ENCODE data around the gene CAPN1. TPM values are rescaled to one million over a fixed set of nuclear protein-coding genes. Genes with fewer than 3 reads are reported as not detected.
"Not testable (repeated sequence)": the region's sequence is repeated elsewhere in the genome, so short reads cannot be mapped to it uniquely, and the experiment has no call there.

Gene CAPN1
- total RNA-seq, 1 donor from 2014 or later: 66.9 TPM

- DNase-seq (no peak), ATAC-seq (ENCODE audit: poor library complexity) (no peak)
- intact Hi-C loops (cut with DNase I): no loop called here
These were observed 60.0 kb downstream of the CAPN1 start for GRCh38 chr11:65241692-65242091.

- DNase-seq (no peak), ATAC-seq (ENCODE audit: poor library complexity) (no peak)
- intact Hi-C loops (cut with DNase I): no loop called here
These were observed 60.7 kb downstream of the CAPN1 start for GRCh38 chr11:65242389-65242788.

GRCh38 chr11:65243797-65244196, 62.1 kb downstream of the CAPN1 start:
- ATAC-seq (ENCODE audit: poor library complexity) (no peak), DNase-seq (no peak)
- intact Hi-C loops (cut with DNase I): no loop called here

GRCh38 chr11:65245046-65245445, 63.3 kb downstream of the CAPN1 start:
- ATAC-seq (ENCODE audit: poor library complexity); intact Hi-C loops (cut with DNase I); DNase-seq: not testable (repeated sequence)

GRCh38 chr11:65246506-65246905, 64.8 kb downstream of the CAPN1 start:
- intact Hi-C loops (cut with DNase I): no loop called here
- DNase-seq (no peak), ATAC-seq (ENCODE audit: poor library complexity) (no peak)

GRCh38 chr11:65248184-65248710, 66.5 kb downstream of the CAPN1 start:
- intact Hi-C loops (cut with DNase I); DNase-seq; ATAC-seq (ENCODE audit: poor library complexity): not testable (repeated sequence)

- no peak for DNase-seq
- intact Hi-C loops (cut with DNase I): no loop called here
- no peak for ATAC-seq (ENCODE audit: poor library complexity)
These were observed 69.7 kb downstream of the CAPN1 start for GRCh38 chr11:65251476-65251875.

- DNase-seq (no peak), ATAC-seq (ENCODE audit: poor library complexity) (no peak)
- intact Hi-C loops (cut with DNase I): no loop called here
These were observed 73.0 kb downstream of the CAPN1 start for GRCh38 chr11:65254724-65255123.

GRCh38 chr11:65258988-65259387, 77.3 kb downstream of the CAPN1 start:
- ATAC-seq (ENCODE audit: poor library complexity) (no peak), DNase-seq (no peak)
- intact Hi-C loops (cut with DNase I): no loop called here

GRCh38 chr11:65260302-65260701, 78.6 kb downstream of the CAPN1 start:
- DNase-seq (no peak), ATAC-seq (ENCODE audit: poor library complexity) (no peak)
- intact Hi-C loops (cut with DNase I): no loop called here

GRCh38 chr11:65260756-65261590, 79.2 kb downstream of the CAPN1 start:
- DNase-seq (no peak), ATAC-seq (ENCODE audit: poor library complexity) (peak; percentile 1)
- intact Hi-C loops (cut with DNase I): no loop called here

Other genes with a start within 250 kb of the CAPN1 start
- not detected for gene GPHA2, start 246.0 kb upstream of the CAPN1 start, total RNA-seq
- gene MAJIN, start 209.8 kb upstream of the CAPN1 start, total RNA-seq: not detected
- 2.0 TPM for gene BATF2, start 185.0 kb upstream of the CAPN1 start, total RNA-seq
- 126 TPM for gene ARL2, start 167.8 kb upstream of the CAPN1 start, total RNA-seq
- gene SNX15, start 154.5 kb upstream of the CAPN1 start, total RNA-seq: 18.0 TPM
- gene SAC3D1, start 140.7 kb upstream of the CAPN1 start, total RNA-seq: 7.8 TPM
- 3.1 TPM for gene NAALADL1, start 123.4 kb upstream of the CAPN1 start, total RNA-seq
- gene CDCA5, start 97.9 kb upstream of the CAPN1 start, total RNA-seq: 1.4 TPM
- 19.9 TPM for gene ZFPL1, start 97.7 kb upstream of the CAPN1 start, total RNA-seq
- 88.1 TPM for gene VPS51, start 85.7 kb upstream of the CAPN1 start, total RNA-seq
- gene TM7SF2, start 70.1 kb upstream of the CAPN1 start, total RNA-seq: 72.4 TPM
- 5.7 TPM for gene ZNHIT2, start 64.2 kb upstream of the CAPN1 start, total RNA-seq
- gene FAU, start 59.8 kb upstream of the CAPN1 start, total RNA-seq: 666 TPM
- gene MRPL49, start 59.6 kb upstream of the CAPN1 start, total RNA-seq: 33.5 TPM
- 29.9 TPM for gene SYVN1, start 47.4 kb upstream of the CAPN1 start, total RNA-seq
- gene SPDYC, start 11.7 kb upstream of the CAPN1 start, total RNA-seq: not detected
- 4.9 TPM for gene POLA2, start 80.0 kb downstream of the CAPN1 start, total RNA-seq
- gene CDC42EP2, start 132.9 kb downstream of the CAPN1 start, total RNA-seq: 14.0 TPM
- 49.3 TPM for gene DPF2, start 151.9 kb downstream of the CAPN1 start, total RNA-seq
- 1.0 TPM for gene TIGD3, start 172.8 kb downstream of the CAPN1 start, total RNA-seq
- gene SLC25A45, start 200.7 kb downstream of the CAPN1 start, total RNA-seq: 5.3 TPM
- gene FRMD8, start 204.7 kb downstream of the CAPN1 start, total RNA-seq: 8.6 TPM
- 451 TPM for gene NEAT1, start 240.9 kb downstream of the CAPN1 start, total RNA-seq